NCI-H1417 (cell line): Measurements from ENCODE around the gene HS1BP3.

Experiments
- DNase-seq, 3 experiments: peaks; one replicate each; lab custom pipeline; 2025; lab: John Stamatoyannopoulos, UW

The HS1BP3 gene

DNA sequence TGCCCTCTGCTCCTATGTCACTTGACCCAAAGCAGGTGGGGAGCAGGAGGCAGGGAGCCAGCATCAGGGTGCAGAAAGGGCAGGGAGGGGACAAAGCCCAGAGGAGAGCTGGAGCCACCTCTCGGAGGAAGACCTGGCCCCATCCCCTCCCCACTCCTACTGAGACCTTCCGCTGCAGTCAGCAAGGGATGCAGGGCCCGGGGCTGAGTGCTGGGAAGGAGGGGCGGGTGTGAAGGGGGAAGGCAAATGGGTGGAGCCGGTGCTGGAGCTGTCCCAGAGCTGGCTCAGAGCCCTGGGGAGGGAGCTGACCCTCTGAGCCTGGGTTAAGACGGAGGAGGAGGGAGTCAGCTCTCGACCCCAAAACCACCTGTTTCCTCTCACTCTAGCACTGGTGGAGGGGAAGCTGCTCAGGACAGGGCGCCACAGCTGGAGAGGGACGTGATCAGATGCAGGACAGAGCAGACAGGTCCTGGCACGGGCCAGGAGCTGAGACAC, 33.8 kb downstream of the HS1BP3 start:
- DNase-seq = no peak

GRCh38 chr2:20616341-20616871, 34.5 kb downstream of the HS1BP3 start:
- DNase-seq = no peak

GRCh38 chr2:20615466-20616241, 35.2 kb downstream of the HS1BP3 start:
- no peak for DNase-seq

DNA sequence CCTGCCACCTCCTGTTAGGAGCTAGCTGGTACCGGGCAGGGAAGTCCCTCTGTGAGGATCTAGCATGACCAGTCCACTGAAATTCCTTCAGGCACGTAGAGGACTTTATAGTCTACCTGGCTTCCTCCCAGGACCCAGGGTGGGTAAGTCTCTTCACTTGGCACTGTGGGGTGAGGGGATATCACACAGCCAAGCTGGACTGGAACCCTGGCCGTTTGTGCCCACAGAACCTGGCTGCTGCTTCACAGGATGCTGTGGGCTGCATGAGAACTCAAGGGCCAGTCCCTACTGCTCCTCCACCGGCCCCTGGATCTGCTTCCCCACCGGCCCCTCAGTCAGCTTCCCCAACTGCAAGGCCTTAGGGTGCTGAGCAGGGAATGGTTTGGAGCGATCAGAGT, 35.8 kb downstream of the HS1BP3 start:
- DNase-seq = no peak

GRCh38 chr2:20614201-20615067, 36.5 kb downstream of the HS1BP3 start:
- peak; percentile 74 to 86 (median 83) for DNase-seq

DNA sequence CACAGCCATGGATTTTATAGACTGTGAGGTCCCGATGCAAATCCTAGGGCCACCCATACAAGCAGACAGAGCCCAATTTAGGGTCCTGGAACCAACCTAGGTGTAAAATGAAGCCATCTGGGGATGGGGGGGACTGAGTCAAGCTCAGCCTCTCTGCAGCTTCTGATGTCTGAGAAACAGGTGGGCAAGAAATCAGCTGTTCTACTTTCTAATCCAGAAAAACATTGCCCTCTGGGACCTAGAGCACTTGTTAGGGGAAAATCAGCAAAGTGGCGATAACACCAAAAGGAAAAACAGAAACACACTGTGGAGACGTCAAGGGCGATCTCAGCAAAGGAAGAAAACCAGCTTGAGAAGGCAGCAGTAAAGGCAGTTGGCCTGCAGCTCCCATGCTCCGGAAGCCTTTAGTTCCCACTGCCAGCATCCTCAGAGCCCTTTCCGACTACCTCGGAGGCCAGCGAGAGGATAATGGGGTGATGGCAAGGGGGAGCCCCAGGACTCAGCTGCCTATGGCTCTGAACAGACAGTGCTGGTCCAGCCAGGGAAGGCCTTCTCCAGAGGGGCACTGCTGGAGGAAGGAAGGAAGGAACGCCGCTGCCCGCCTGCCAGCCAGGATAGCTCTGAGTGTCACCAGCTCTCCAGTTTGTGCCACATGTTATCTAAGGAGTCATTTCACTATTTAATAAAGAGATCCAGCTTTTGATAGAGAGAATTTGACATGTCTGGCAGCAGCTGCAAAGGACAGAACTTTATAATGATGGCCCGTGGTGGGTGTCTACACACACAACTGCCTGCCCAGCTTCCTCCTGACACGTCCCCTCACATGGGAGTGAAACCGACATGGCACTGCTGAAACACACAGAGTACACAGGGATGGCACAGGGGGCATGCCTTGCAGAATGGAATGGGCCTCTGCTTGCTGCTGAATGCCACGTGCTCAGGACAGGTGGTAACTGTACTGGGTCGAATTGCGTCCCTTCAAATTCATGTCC, 37.7 kb downstream of the HS1BP3 start:
- no peak for DNase-seq

GRCh38 chr2:20611844-20612356, 39.0 kb downstream of the HS1BP3 start:
- DNase-seq = no peak

- no peak for DNase-seq
Observed at GRCh38 chr2:20611077-20611843, 39.6 kb downstream of the HS1BP3 start.

GRCh38 chr2:20609995-20610357, 40.9 kb downstream of the HS1BP3 start:
- no peak for DNase-seq

GRCh38 chr2:20609349-20609994, 41.4 kb downstream of the HS1BP3 start:
- peak in 2 of 3 experiments; percentile 6 to 41 for DNase-seq

GRCh38 chr2:20608666-20609348, 42.1 kb downstream of the HS1BP3 start:
- no peak for DNase-seq

GRCh38 chr2:20607446-20607845, 43.5 kb downstream of the HS1BP3 start:
- no peak for DNase-seq

DNA sequence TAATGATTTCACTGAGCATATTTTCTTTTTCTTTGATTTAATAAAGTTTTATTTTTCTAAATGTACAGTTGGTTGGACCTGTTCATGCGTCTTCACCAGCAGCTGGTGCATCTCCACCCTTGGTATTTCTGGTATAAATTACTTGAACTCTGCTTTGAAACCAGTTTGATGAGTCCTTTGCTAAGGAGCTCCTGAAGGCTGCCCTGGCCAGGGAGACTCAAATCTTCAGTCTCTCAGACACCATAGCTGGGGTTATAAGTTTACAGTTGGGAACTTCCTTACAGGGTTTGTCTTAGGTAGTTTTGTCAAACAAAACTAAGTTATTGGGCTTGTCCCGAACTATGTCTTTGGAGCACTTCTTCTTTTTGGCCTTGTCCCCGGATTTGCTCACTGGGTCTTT, 44.7 kb downstream of the HS1BP3 start:
- no peak for DNase-seq

- no peak for DNase-seq
Observed at GRCh38 chr2:20604951-20605381, 45.9 kb downstream of the HS1BP3 start.

GRCh38 chr2:20604401-20604911, 46.4 kb downstream of the HS1BP3 start:
- no peak for DNase-seq

GRCh38 chr2:20603791-20604190, 47.1 kb downstream of the HS1BP3 start:
- DNase-seq = no peak

DNA sequence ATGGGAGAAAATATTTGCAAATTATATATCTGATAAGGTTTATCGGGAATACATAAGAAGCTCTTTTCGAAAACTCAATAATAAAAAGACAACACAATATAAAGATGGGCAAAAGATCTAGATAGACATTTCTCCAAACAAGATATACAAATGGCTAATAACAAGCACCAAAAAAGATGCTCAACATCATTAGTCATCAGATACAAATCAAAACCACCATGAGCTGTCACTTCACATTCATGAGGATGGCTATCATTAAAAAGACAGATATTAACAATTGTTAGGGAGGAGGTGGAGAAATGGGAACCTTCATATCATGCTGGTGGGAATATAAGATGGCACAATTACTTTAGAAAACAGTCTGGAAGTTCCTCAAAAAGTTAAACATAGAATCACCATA, 48.1 kb downstream of the HS1BP3 start:
- DNase-seq = no peak

- DNase-seq = peak in 1 of 3 experiments; percentile 13
Observed at GRCh38 chr2:20600756-20601325, 50.1 kb downstream of the HS1BP3 start.
